HG03571 (cell line): Measurements from ENCODE around the gene CARD11.

Source experiments
- ATAC-seq: cut with Tn5 transposase; IDR thresholded peaks from one replicate; pipeline ENCODE4 v1.9.1; 2021; ENCODE audit not compliant: unreplicated experiment

The CARD11 gene

DNA sequence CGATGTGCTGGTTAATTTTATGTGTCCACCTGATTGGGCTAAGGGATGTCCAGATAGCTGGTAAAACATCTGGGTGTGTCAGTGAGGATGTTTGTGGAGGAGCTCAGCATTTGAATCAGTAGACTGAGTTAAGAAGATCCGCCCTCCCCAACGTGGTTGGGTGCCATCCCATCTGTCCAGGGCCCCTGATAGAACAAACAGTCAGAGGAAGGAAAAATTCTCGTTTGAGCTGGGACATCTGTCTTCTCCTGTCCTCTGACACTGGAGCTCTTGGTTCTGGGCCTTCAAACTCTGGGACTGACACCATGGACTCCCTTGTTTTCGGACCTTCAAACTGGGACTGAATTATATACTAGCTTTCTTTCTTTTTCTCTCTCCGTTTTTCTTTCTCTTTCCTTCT, 59.6 kb downstream of the CARD11 start:
- no peak for ATAC-seq

DNA sequence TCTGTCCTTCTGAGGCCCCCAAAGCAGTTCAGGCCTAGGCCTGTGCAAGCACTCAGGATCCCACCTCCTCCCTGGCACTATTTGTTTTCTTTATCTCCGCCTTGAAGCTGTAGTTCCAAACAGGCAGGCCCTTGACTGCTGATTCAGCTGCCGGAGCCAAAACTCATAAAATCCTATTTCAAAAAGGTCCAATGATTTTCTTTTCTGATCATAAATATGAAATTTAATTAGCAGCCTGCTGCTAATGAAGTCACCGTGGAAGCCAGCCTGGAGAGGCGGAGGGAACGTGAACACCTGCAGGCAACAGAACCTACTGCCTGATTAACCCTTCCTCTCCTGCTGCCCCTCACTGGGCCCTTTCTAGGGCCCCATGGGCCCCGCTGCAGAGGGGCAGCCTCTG, 60.1 kb downstream of the CARD11 start:
- no peak for ATAC-seq

DNA sequence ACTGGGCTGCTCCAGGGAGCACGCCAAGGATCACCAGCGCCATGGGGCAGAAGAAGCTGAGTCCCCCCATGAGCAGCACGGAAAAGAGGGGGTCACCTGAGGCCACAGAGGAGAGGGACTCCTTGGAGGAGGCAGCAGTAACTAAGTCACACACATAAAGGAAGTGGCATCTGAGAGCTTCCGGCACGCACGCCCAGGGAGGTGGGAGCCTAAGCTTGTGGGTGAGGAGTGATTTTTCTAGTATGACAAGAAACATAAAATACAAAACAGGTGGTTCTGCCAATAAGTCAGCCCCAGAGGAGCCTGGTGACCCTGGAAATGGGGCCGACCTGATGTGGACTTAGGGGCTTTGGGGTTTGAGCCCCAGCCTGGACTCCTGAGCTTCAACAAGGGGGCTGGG, 60.8 kb downstream of the CARD11 start:
- ATAC-seq = no peak

DNA sequence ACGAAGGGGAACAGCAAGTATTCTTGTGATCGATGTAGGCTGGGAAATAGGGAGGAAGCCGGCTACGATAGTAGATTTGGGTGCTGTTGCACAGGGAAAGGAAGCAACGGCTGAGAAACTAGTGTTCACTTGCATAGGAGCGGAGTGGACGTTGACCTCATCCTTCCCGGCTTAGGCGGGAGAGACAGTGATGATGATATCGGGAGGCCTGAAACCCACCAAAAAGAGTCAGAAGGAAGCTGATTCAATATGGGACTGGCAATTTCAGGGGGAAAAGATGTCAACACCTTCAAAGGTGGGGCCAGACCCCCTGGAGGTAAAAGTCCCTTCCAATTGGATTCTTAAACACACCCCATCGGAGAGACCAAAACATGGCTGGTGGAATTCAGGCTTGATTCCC, 61.3 kb downstream of the CARD11 start:
- no peak for ATAC-seq

DNA sequence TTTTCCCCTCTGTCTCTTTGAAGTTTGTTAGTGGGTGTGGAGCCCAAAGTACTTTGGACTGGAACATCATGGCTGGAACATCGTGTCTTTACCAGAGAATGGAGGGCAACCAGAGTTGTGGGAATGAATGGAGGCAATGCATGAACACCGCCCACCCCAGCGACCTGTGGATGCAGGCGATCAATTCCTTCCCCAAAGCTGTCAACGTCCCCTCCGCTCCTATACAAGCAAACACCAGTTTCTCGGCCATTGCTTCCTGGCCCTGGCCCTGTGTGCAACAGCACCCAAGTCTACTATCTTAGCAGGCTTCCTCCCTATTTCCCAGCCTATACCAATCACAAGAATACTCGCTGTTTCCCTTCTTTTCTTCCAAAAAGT, 62.6 kb downstream of the CARD11 start:
- ATAC-seq = no peak

DNA sequence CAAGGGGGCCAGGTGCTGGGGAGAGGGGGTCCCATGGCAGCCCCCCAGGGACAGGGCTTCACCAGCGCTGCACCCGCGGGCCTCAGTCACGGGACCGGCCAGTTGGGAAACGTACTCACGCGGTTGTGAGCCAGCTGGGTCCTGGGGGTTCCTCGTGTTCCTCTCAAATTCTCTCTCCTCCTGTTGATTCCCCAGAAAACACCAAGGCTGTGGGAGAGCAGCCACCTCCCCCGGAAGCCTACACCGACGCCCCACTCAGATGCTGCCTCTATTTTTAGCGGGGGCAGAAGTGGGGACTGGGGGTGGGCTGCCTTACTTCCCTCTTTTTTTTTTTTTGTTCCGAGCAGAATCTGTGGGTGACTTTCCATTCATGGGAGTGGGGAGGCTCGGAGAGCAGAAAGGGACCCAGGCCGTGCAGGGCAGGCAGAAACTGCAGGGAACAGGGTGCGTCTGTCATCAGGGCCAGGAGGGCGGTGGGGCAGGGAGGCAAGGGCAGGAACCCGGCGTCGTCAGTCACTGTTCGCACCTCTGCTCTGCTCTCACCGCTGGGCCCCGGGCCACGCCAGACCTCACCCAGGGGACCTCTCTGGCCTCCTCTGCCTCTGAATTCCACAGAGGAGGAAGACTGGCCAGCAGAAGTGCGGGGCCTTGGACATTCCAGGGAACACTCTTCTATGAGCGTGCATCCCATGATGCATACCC, 63.1 kb downstream of the CARD11 start:
- no peak for ATAC-seq

DNA sequence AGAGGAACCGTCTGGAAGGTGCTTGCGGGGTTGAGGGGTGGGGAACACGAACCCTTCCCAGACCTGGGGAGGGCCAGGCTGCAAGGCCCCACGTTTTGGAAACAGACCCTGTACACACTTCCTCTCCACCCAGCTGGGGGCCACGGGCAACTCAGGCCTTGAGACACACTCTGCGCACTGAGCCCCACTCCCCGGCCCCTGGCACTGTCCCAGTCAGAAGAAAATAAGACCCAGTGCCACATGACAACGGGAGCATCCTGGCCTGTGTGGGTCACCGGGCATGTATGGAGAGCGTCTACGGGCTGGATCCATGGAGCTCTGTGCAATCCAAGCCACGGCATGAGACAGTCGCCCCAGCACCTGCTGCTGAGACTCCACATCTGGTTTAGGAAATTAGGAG, 63.7 kb downstream of the CARD11 start:
- ATAC-seq = no peak

DNA sequence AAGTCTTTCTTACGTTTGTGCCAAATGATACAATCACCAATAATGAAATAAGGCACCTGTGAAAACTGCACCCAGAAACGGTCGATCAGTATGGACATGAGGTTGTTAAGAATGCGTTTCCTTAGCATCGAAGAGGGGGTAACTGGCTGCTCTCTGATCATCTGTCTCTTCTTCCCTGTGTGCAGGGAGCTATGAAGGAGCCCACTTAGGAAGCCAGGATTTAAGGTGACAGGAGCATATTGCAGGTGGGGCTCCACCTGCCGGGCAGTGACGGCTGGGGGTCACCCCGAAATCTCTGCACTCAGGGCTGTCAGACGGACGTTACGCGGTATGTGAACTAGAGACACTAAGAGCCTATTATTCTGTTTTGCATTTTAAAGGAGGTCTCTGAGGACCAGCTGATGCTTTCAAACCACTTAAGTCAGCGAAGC, 64.5 kb downstream of the CARD11 start:
- no peak for ATAC-seq

DNA sequence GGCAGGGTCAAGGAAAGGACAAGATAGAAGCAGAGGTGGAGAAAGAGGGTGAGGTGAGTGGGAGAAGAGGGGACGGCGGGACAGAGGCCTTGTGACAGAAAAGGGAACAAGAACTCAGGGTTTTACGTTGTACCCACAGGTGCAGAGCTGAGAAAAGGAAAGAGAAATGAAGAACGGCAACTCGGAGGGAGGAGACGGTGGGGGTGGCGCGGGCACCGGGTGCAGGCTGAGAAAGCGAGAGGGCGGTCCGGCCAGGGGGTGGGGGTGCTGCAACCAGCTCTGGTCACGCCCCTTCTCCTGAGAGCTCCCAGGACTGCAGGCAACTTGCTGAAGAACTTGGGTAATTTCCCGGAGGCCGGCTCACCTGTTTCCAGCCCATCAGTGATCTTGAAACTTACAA, 65.3 kb downstream of the CARD11 start:
- peak; percentile 81 for ATAC-seq

DNA sequence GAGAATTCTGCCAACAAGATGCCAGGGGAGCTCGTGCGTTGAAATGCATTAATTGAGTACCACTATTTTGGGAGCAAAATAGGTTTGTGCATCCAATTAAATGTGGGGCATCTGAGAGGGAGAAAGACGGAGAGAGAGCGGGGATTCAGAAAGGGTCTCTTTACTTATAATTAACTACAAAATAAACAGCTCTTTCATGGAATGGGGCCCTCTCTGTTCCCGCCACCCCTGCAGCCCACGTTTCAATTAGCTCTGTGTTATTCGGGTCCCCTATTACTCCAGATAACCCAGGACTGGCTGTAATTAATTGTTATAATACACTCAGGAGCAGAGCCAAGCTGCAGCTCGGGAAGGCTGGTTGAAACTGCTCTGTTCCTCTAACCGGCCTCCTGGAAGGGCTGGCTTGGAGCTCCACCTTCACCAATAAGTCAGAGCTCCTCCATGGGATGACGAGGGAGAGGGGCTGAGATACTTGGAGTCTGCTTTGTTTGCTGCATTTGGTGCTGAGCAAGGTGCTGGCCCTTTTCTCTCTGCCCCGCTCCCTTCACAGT, 67.8 kb downstream of the CARD11 start:
- no peak for ATAC-seq

DNA sequence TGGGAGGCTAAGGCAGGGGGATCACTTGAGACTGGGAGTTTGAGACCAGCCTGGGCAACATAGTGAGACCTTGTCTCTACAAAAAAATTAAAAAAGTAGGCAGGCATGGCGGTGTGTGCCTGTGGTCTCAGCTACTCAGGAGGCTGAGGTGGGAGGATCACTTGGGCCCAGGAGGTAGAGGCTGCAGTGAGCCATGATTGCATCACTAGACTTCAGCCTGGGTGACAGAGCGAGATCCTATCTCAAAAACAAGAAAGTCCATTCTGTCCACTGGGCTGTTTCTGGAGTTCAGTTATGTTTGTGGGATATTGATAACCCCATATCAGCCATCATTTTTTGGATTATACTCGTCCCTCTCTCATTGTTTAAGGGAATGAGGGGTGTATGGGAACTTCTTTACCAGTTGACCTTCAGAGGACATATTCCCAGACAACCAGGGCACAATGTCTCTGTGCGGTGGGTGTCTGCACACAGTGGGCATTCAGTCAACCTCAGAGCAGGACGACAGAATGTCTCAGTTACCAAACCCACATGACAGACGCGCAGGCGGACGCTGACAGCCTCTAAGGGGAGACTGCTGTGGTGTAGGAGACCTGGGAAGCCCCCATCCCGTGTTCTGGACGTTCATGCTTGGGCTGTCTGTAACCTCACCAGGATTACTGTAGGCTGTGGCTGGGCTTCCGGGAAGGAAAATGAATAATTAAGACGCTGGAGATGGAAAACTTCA, 69.4 kb downstream of the CARD11 start:
- ATAC-seq = no peak

DNA sequence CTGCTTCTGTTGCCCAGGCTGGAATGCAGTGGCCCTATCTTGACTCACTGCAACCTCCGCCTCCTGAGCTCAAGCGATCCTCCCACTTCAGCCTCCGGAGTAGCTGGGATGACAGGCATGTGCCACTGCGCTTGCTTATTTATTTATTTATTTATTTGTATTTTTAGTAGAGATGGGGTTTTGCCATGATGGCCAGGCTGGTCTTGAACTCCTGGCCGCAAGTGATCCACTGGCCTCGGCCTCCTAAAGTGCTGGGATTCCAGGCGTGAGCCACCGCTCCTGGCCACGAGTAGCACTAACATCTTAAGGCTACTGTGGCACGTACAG, 70.9 kb downstream of the CARD11 start:
- no peak for ATAC-seq

DNA sequence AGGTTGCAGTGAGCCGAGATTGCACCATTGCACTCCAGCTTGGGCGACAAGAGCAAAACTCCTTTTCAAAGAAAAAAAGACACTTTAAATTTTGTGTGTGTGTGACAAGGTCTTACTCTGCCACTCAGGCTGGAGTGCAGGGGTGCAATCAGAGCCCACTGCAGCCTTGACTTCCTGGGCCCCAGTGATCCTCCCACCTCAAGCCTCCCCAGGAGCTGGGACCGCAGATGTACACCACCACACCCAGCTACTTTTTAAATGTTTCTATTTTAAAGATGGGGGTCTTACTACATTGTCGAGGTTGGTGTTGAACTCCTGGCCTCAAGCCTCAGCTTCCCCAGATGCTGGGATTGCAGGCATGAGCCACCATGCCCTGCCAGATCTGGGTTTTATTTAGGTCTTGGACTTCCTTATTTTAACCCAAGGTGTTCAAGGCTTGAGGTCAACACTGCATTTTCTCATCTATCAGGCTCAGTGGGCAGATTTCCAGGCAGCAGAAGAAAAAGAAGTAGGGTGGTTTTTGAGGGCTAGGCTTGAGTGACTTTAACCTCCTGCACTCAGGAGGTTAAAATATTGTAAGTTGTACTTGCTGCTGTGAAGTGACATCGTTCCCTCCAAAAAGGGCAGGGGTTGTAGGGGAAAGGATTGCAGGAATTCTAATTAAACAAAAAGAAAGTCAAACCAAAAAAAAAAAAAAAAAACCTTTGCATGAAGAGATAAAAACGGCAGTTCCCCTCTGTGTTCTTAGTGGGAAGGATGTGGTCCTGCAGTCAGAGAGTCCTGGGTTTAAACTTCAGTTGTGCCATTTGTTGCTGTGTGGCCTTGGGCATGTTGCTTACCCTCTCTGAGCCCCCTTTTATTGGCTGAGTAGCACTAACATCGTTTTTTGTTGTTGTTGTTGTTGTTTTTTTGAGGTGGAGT, 71.5 kb downstream of the CARD11 start:
- peak; percentile 74 for ATAC-seq

DNA sequence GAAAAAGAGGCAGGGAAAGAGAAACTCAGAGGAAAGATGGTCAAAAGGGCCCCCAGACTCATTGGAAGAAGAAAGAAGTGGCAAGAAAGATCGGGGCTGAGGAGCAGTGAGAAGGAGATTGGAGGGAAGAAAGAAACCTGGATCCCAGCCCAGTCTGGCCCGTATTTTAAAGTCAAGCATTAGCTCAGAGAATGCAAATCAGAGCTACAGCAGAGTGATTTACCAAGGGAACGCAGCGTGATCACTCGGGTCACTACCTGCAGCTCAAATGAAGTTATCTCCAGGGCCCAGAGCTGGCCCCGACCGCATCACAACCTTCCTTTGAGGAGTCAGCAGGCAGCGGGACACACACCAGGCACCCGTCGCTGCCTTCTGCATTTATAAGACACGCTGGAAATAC, 72.8 kb downstream of the CARD11 start:
- ATAC-seq = no peak

DNA sequence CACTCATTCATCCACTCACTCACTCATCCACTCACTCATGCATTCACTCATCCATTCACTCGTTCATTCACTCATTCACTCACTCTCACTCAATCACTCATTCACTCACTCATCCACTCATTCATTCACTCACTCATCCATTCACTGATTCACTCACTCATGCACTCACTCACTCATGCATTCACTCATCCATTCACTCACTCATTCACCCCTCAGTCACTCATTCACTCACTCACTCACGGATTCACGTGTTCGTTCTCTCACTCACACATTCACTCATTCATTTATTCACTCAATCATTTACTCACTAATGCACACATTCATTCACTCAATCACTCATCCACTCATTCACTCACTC, 73.4 kb downstream of the CARD11 start:
- no peak for ATAC-seq

DNA sequence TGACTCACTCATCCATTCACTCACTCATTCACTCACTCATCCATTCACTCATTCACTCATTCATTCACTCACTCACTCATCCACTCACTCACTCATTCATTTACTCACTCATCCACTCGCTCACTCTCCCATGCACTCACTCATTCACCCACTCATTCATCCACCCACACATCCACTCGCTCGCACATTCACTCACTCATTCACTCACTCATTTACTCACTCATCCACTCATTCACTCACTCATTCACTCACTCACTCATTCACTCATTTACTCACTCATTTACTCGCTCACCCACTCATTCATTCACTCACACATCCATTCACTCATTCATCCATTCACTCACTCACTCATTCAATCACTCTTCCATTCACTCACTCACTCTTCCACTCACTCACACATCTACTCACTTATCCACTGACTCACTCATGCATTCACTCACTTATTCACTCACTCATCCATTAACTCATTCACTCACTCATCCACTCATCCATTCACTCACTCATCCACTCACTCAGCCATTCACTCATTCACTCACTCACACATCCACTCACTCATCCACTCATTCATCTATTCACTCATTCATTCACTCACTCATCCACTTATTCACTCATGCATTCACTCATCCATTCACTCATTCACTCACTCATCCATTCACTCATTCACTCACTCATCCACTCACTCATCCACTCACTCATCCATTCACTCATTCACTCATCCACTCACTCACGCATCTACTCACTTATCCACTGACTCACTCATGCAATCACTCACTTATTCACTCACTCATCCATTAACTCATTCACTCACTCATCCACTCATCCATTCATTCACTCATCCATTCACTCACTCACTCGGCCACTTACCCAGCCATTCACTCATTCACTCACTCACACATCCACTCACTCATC, 74.0 kb downstream of the CARD11 start:
- no peak for ATAC-seq

DNA sequence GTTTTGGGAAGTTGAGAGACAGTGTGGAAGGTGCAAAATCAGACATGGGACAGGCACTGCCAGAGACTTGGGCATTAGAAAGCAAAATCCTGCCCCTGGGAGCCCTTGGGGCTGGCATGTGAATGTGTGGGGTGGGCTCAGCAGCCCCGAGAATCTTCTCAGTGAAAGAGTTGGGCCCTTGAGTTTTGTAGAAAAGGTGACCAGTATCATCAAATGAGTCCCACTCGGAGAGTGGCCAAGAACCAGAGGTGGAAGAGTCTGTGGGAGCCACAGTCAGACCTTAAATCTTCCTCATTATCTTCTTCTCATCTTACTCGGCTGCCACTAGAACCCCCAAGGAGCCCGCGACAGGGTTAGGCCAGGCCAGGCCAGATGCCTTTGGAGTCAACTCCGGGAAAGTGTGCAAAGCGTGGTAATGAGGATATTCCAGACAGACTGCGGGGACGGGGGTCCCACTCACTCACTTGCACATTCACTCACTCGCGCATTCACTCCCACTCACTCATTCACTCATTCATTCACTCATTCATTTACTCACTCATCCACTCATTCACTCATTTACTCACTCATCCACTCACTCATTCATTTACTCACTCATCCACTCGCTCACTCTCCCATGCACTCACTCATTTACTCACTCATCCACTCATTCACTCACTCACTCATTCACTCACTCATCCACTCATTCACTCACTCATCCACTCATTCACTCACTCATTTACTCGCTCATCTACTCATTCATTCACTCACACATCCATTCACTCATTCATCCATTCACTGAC, 74.9 kb downstream of the CARD11 start:
- ATAC-seq = no peak

DNA sequence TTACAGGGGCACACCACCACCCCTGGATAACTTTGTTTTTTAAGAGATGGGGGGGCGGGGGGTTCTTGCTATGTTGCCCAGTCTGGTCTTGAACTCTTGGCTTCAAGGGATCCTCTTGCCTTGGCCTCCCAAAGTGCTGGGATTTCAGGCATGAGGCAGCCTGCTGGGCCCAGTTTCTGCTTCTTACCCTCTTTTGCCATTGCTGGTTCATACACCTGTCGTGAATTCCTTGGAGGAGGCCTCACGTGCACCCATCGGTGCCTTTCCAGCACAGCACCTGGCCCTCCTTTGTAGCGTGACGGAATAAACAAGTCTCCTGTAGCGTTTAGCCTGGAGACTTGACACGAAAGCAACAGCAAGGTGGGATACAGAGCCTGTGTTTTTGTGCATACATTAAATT, 75.5 kb downstream of the CARD11 start:
- ATAC-seq = no peak

DNA sequence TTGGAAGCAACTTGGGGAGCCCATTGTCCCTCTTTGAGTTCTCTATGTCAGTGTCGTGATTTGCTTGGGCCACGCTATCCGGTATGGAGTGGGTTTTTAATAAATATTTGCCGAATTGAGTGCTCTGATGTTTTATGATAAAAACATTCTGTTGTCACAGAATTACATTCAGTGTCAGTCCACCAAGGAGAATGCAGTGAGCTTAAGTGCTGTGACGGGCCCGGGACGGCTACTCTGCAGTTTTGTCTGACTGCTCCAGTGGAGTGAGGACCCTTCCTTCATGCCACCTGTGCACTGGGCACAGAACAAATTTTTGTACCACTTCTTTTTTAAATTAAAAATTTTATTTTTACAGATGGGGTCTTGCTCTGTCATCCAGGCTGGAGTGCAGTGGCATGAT, 76.0 kb downstream of the CARD11 start:
- no peak for ATAC-seq

DNA sequence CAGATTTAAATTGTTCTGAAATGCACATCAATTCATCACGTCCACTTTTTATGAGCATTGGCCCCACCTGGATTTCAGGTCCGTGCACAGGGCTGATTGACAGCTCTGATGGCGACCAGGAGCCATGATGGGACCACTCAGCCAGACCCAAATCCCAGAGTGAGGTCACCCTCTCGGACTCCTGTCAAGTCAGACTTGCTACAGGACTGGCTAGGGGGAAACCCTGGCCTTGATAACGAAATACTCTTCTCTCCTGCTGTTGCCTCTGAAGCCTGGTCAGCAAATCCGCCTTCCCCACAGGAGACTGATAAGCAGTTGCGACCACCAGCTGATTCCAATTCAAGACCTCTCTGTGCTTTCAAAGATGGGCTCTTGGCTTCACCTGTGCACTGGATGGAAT, 76.4 kb downstream of the CARD11 start:
- no peak for ATAC-seq
